AG08395 (cell line): Measurements from ENCODE around the gene EML1.
A peak's percentile ranks its signal among the peaks of the same experiment; 100 is the strongest.

Experiments
- DNase-seq: peaks from one replicate; pipeline ENCODE4 v3.0.0; 2012; ENCODE audit warnings: mixed read lengths, low spot score

Gene EML1

GRCh38 chr14:99805757-99806439 is 12.7 kb downstream of the EML1 start:
- no peak for DNase-seq

DNA sequence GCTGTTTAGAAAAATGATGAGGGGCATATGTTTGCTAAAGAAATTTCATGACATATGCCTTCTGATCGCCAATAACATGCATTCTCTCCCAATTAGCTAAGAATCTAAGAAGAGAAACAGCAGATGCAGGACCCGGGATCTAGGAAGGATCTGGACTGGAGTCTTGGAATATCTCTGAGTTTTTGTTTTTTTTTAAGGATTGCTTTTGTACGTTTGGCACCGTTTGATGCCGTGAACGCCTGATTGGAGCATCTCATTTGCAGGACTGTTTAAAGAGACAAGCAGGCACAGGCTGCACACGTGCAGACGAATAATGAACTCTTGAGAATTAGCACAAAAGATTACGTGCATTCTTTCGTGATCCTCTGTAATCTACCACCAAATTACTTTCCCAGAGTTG is 13.6 kb downstream of the EML1 start:
- DNase-seq = no peak

- peak; percentile 23 for DNase-seq
Observed at GRCh38 chr14:99807413-99808153, 14.4 kb downstream of the EML1 start.

DNA sequence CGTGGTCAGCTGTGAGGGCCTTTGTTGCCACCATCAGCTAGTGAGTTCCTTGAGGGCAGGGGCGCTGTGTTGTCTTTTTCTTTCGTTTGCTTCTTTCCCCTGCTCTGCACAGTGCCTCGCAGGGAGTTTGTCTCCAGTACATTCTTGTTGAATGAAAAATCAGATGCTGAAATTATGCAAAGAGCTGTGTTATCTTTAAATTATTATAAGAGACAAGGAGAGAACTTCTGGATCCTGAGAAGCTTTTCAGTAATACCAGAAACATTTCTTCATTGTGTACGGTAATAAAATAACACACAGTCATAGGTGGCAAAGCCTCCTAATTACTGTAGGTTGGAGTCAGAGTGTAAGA is 14.9 kb downstream of the EML1 start:
- DNase-seq = no peak

DNA sequence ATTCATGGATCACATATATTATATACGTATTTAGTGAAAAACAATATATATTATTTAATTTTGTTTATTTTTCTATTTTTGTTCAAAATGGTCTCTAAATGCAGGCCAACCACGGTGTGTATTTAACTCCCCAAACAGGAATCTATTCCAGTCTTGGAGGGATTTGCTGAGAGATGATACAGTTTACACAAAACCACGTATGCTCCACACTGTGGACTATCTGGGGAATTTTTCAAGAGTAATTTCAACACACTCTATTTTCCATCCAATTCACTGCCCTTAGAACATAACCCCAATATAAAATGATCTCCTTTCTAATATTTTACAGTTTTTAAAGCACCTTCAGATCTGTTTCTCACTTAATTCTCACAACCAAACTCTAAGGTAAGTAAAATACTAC is 15.3 kb downstream of the EML1 start:
- DNase-seq = no peak

DNA sequence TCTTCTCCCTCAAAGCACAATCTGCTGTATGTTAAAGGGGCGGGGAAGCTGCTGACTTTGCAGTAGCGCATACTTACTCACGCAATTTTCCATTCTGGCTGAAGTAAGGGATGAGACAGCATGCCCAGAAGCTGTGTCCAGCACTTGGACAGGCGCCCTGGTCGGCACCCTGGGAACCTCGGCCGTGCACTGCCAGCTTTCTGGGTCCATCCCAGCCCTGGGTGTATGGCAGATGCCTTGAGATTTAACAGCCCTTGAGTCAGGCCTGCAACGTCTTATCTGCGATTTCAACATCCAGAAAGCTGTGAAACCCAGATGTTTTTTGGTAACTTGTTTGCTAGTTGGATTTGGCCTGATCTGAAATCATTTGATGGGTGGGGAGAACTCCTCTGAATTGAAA is 16.1 kb downstream of the EML1 start:
- DNase-seq = peak; percentile 92

GRCh38 chr14:99809859-99810558 is 16.8 kb downstream of the EML1 start:
- peak; percentile 24 for DNase-seq

DNA sequence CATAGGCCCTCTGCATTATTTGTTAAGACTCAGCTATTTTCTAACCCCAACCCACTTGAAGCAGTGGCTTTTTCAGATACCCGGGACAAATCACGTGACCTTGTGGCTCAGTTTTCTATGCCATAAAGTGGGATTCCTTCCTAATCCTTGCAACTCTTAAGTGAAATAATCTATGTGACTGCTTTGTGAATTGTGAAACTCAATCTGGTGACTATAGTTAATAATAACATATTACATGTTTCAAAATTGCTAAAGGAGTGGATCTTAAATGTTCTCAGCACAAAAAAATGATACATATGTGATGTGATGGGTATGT is 17.3 kb downstream of the EML1 start:
- DNase-seq = no peak

GRCh38 chr14:99812096-99812750 is 19.0 kb downstream of the EML1 start:
- DNase-seq = no peak

DNA sequence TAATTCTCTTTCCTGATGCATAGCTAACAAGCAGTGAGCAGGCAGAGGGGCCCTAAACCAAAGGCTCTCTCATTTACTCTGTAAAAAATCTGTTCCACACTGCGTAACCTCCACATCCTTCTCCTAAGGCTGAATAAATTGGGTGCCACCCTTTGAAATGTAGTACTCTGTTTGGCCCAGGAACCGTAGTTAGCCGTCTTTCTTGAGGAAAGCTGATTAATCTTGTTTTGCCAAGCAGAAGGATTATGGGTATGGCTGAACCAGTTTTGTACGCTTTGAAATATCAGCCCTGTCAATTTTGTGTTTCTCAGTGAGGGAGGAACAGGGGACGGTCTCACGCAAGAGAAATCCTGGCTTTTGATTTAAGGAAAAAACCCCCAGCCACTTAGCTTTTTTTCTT is 19.7 kb downstream of the EML1 start:
- no peak for DNase-seq

- no peak for DNase-seq
Observed at GRCh38 chr14:99815696-99816095, 22.5 kb downstream of the EML1 start.

DNA sequence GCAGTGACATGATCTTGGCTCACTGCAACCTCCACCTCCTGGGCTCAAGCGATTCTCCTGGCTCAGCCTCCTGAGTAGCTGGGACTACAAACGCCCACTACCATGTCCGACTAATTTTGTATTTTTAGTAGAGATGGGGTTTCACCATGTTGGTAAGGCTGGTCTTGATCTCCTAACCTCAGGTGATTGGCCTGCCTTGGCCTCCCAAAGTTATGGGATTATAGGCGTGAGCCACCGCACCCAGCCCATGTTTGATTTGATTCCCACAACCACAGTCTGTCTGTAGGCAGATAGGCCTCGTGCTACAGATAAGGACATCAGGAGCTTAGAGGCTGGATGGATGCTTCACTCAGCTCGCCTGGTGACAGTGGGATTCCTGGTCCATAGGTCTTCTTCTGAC is 23.0 kb downstream of the EML1 start:
- DNase-seq = no peak

GRCh38 chr14:99816642-99817041 is 23.4 kb downstream of the EML1 start:
- no peak for DNase-seq

- no peak for DNase-seq
Observed at GRCh38 chr14:99817331-99817730, 24.1 kb downstream of the EML1 start.

DNA sequence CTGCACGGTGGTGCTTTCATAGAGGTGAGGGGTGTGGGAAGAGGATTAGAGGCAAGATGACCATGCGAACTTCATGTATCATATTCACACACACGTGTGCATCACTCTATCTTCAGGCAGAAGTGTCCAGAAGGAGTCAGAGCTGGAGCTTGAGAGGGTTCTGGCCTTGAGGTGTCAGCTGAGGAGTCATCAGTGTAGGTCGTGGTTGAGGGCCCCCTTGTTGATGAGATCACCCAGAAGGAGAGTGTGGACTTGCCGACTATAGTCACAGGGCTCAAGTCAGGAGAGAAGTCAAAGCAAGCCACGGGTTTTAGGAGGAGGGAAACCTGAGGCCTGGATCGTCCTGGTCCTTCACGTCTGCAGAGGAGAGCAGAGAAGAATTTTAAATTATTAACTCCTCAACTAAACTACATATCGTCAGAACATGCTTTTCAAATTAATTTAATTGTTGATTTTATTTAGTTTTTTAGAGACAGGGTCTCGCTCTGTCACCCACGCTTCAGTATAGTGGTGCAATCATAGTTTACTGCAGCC is 25.4 kb downstream of the EML1 start:
- DNase-seq = no peak

GRCh38 chr14:99819514-99819913 is 26.3 kb downstream of the EML1 start:
- DNase-seq = no peak

DNA sequence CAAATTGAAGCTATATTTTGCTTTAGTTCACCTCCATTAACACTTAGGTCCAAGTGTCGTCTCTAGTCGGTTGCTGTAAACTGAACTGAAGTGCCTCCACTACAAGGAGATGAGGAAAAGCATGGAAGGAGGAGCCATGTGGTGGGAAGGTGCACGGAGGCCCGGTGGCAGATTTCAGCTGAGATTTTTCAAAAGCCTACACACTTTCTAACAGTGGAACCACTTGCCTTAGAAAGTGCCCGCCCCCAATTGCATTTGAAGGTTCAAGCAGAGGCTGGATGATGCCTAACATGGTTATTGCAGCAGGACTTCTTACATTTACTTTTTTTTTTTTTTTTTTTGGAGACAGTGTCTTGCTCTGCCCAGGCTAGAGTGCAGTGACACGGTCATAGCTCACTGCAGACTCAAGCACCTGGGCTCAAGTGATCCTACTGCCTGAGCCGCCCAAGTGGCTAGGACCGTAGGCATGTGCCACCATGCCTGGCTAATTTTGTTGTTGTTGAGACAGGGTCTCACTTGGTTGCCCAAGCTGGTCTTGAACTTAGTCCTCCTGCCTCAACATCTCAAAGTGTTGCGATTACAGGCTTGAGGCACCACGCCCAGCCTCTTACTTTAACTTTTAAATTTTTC is 27.6 kb downstream of the EML1 start:
- DNase-seq = no peak

- peak; percentile 72 for DNase-seq
Observed at GRCh38 chr14:99821519-99822508, 28.6 kb downstream of the EML1 start.

DNA sequence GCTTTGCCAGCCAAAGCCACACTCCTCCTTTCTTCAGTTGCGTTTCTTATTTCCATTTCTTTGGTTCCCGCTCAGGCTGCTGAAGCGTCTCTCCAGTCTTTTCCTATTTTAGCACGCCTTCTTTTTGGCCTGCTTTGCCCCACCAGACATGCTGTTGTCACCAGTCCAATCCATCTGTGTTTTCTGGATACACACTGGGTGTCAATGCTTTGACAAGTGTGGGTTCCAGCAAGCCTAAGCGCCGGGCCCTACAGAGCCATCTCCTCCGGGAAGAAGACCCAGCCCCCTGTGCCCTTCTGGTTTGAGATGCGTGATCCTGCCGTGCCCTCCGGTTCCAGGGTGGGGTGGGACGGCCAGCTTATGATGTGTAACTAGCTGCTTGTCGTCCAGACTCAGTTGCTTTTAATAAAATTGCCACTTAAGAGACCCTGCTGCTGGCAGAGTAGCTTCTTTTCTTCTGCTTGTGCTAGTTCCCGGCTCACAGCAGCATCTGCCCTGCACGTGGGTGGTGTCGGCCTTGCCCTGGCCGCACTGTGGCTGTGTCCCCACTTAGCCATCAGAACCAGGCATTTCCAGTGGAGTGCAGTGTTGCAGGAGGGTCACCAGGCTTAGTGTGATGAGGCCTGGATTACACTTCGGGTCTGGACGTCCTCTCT is 29.7 kb downstream of the EML1 start:
- no peak for DNase-seq

GRCh38 chr14:99824776-99825175 is 31.6 kb downstream of the EML1 start:
- no peak for DNase-seq
